Type B pancreatic cell (in vitro differentiated cells): ENCODE results near the gene LRFN2. TPM values are rescaled to one million over a fixed set of nuclear protein-coding genes. Genes with fewer than 3 reads are reported as not detected.

ENCODE experiments used
- DNase-seq: peaks from one replicate; pipeline ENCODE4 v3.0.0; 2021; ENCODE audit warnings: mixed read lengths; ENCODE audit not compliant: unreplicated experiment; ENCODE audit errors: extremely low spot score
- H3K27ac Mint-ChIP-seq: 2 replicates; pipeline ENCODE4 v1.8.0; 2021; ENCODE audit warnings: mild to moderate bottlenecking, mixed read lengths
- H3K27me3 Mint-ChIP-seq: 2 replicates; pipeline ENCODE4 v1.8.0; 2021; ENCODE audit warnings: mixed read lengths
- H3K36me3 Mint-ChIP-seq: 2 replicates; pipeline ENCODE4 v1.8.0; 2021; ENCODE audit warnings: mixed read lengths
- H3K4me1 Mint-ChIP-seq: one replicate; pipeline ENCODE4 v1.8.0; 2021; ENCODE audit warnings: mixed read lengths; ENCODE audit not compliant: unreplicated experiment
- H3K4me3 Mint-ChIP-seq: 2 replicates; pipeline ENCODE4 v1.8.0; 2021; ENCODE audit warnings: mild to moderate bottlenecking, mixed read lengths
- H3K9me3 Mint-ChIP-seq: 2 replicates; pipeline ENCODE4 v1.8.0; 2021; ENCODE audit warnings: mixed read lengths
- total RNA-seq: library from RNA; stranded (reverse); gene quantifications from 2 replicates; pipeline ENCODE4 v1.2.1, GENCODE V29; 2021; ENCODE audit warnings: low replicate concordance
- TF ChIP-seq, protein P1 (sequence below): fragments of 200-600 bp; sonication (generic); conservative IDR thresholded peaks from 2 replicates; pipeline ENCODE4 v1.5.0; 2021; ENCODE audit warnings: antibody characterized with exemption, mild to moderate bottlenecking

LRFN2 gene
- total RNA-seq, 1 donor from 2014 or later, result 3.4 TPM

DNA sequence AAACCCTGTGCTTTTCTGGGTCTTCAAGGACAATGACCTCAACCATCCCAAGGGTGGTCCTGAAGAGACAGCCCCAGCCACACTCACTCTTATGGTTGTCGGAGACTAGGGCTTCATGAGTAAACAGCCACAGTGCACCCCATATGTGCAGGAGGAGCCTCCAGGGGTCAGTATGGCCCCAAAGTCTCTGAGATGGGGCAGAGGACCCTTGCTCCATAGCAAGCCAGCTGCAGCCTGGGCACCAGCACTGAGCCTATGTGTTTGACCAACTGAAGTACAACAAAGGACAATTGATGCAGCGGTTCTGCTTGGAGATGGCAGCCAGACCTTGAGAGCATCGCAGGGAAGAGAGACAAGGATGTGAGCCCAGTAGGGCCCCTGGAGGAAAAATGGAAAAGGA lies 112.2 kb downstream of the LRFN2 start:
- Mint-ChIP-seq H3K4me3 (no peak overlapping the region), H3K4me1 (peaks cover 12% of the 10 kb centered on the region), H3K27me3 (peaks cover 33% of the 10 kb centered on the region), H3K27ac (no peak overlapping the region), H3K9me3 (no peaks in the 10 kb centered on the region), H3K36me3 (no peaks in the 10 kb centered on the region)
- no peak for DNase-seq
- TF ChIP-seq, protein P1, sequence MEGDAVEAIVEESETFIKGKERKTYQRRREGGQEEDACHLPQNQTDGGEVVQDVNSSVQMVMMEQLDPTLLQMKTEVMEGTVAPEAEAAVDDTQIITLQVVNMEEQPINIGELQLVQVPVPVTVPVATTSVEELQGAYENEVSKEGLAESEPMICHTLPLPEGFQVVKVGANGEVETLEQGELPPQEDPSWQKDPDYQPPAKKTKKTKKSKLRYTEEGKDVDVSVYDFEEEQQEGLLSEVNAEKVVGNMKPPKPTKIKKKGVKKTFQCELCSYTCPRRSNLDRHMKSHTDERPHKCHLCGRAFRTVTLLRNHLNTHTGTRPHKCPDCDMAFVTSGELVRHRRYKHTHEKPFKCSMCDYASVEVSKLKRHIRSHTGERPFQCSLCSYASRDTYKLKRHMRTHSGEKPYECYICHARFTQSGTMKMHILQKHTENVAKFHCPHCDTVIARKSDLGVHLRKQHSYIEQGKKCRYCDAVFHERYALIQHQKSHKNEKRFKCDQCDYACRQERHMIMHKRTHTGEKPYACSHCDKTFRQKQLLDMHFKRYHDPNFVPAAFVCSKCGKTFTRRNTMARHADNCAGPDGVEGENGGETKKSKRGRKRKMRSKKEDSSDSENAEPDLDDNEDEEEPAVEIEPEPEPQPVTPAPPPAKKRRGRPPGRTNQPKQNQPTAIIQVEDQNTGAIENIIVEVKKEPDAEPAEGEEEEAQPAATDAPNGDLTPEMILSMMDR, result no peak

DNA sequence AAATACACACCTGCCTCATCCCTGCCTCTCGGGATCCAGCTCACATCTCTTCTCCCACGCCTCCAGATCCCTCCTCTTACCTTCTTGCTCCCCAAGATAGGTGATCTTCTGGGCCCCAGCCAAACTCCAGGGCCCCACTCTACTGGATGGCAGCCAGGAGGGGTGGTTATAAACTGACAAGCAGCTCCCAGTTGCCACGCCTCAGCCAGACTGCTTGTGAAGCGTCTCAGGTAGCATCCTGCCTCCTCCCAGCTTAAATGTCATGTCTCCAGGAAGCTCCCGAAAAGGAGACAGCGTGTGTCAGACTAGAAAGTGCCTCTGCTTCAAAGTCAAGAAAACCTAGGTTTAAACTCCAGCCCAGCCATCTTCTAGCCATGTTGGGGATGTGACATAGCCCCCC lies 114.1 kb downstream of the LRFN2 start:
- H3K4me1 Mint-ChIP-seq, result peaks cover 12% of the 10 kb centered on the region
- no peak for DNase-seq
- peaks cover 26% of the 10 kb centered on the region for H3K27me3 Mint-ChIP-seq
- no peak overlapping the region for H3K4me3 Mint-ChIP-seq
- no peaks in the 10 kb centered on the region for H3K36me3 Mint-ChIP-seq
- H3K27ac Mint-ChIP-seq, result no peak overlapping the region
- no peaks in the 10 kb centered on the region for H3K9me3 Mint-ChIP-seq
- TF ChIP-seq, protein P1, result no peak

DNA sequence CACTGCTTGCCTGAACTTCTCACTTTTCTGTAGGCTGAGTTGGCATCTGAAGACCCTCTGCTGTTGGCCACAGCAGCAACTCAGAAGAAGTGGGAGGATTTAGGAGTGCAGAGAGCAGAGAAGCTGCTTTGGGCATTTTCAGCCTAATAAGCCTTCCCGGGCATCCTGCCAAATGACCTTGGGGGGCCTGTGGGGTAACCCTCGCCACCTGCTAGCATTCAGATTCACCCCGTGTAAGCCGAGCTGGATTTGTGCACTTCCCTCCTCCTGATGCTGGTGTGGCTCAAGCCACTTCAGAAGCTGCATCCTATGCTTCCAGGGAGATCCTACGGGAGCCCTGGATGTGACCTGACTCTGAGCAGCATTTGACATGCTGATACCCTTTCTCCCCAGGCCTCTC lies 114.8 kb downstream of the LRFN2 start:
- TF ChIP-seq, protein P1, result no peak
- Mint-ChIP-seq H3K4me1 (peaks cover 7% of the 10 kb centered on the region), H3K27ac (no peak overlapping the region), H3K27me3 (peaks cover 19% of the 10 kb centered on the region), H3K9me3 (no peaks in the 10 kb centered on the region), H3K4me3 (no peak overlapping the region), H3K36me3 (no peaks in the 10 kb centered on the region)
- DNase-seq, result no peak

DNA sequence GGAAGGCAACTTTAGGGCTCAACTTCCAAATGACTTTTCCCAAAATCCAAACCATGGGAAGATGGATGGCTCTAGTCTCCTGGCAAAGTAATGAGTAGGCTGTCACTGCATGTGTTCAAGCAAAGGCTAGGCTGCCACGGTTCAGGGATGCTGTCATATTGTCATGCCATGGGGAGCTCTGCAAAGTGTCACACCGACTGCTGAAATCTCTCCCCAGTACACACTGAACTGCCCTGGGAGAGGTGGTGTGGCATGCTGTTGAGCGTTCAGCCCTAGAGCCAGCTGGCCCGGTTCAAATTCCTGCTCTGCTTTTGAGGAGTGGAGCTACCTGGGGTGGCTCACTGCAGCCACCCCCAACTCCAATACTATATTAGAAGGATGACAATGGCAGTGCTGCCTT lies 115.9 kb downstream of the LRFN2 start:
- TF ChIP-seq, protein P1, result no peak
- Mint-ChIP-seq H3K4me3 (no peak overlapping the region), H3K4me1 (peaks cover 7% of the 10 kb centered on the region), H3K9me3 (no peaks in the 10 kb centered on the region), H3K27me3 (peaks cover 16% of the 10 kb centered on the region), H3K27ac (no peak overlapping the region), H3K36me3 (no peaks in the 10 kb centered on the region)
- no peak for DNase-seq

DNA sequence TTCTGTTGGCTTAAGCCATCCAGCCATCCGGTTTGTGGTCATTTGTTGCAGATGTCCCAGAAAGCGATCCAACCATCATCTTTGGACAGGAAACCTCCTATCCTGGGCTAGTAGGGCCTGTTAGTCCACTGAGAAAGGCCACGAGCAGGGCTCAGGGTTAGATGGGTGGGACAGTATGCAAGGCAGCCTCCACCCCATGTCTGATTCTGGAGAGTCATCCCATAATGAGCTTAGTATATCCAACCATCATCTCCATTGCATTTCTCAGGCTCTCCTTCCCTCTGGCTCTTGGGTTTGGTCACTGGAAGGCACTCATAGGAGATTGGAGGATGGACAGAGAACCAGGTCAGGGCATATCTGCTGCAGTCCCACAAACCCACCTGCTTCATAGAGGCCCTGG lies 117.8 kb downstream of the LRFN2 start:
- H3K9me3 Mint-ChIP-seq, result peaks cover 5% of the 10 kb centered on the region
- no peak overlapping the region for H3K4me3 Mint-ChIP-seq
- no peak for DNase-seq
- peaks cover 17% of the 10 kb centered on the region for H3K27me3 Mint-ChIP-seq
- no peak overlapping the region for H3K27ac Mint-ChIP-seq
- peaks cover 7% of the 10 kb centered on the region for H3K4me1 Mint-ChIP-seq
- TF ChIP-seq, protein P1, result no peak
- H3K36me3 Mint-ChIP-seq, result no peaks in the 10 kb centered on the region

DNA sequence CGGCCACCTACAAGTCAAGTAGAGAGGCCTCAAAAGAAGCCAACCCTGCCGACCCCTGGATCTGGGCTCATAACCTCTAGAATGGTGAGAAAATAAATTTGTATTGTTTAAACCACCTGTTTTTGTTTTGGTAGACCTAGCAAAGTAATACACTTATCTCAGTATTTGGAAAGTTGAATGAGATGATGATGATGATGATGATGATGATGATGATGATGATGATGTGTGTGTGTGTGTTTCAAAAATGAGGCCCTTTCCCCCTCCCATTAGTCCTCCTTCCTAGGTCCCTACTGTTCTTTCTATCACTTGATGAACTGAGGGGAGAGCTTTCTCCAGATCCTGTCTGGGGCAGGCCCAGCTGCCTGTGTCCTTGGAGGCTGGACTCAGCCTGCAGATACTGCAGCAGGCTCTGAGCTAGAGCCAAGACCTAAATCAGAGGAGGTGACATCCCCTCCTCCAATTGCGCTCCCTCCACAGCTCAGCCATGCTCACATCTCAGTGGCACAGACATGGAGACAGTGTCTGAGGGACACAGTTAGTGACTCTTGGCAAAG lies 120.1 kb downstream of the LRFN2 start:
- Mint-ChIP-seq H3K4me1 (no peaks in the 10 kb centered on the region), H3K4me3 (no peak overlapping the region), H3K36me3 (no peaks in the 10 kb centered on the region), H3K27ac (no peak overlapping the region), H3K27me3 (peaks cover 20% of the 10 kb centered on the region), H3K9me3 (peaks cover 5% of the 10 kb centered on the region)
- TF ChIP-seq, protein P1, result no peak
- no peak for DNase-seq
